ENCODE data around the gene STK24. TPM values are rescaled to one million over a fixed set of nuclear protein-coding genes. Genes with fewer than 3 reads are reported as not detected.
"Not testable (repeated sequence)": the region's sequence is repeated elsewhere in the genome, so short reads cannot be mapped to it uniquely, and the experiment has no call there.

STK24 gene
- total RNA-seq, 2 donors from 2014 or later = 55.8 to 63.2 TPM

GRCh38 chr13:98592362-98592732 is 15.4 kb upstream of the STK24 start:
- no peaks in the 10 kb centered on the region for H3K4me1 ChIP-seq
- no peaks in the 10 kb centered on the region for H3K27me3 ChIP-seq
- TF ChIP-seq CTCF (IDR thresholded peaks at IDR 0.05) = no peak
- H3K4me3 ChIP-seq = no peak overlapping the region
- DNase-seq (ENCODE audit: low spot score) = no peak
- H3K27ac ChIP-seq = no peak overlapping the region
- H3K36me3 ChIP-seq = no peaks in the 10 kb centered on the region
- H3K9me3 ChIP-seq = no peaks in the 10 kb centered on the region

- Histone ChIP-seq H3K9me3 (no peaks in the 10 kb centered on the region), H3K27me3 (no peaks in the 10 kb centered on the region), H3K36me3 (no peaks in the 10 kb centered on the region), H3K4me3 (no peak overlapping the region), H3K27ac (no peak overlapping the region), H3K4me1 (no peaks in the 10 kb centered on the region)
- DNase-seq (ENCODE audit: low spot score) = no peak
- no peak for TF ChIP-seq CTCF (IDR thresholded peaks at IDR 0.05)
Measured at GRCh38 chr13:98591721-98592361, 14.9 kb upstream of the STK24 start.

- not testable (repeated sequence) for H3K4me1 ChIP-seq; DNase-seq (ENCODE audit: low spot score); H3K27me3 ChIP-seq; H3K4me3 ChIP-seq; H3K27ac ChIP-seq; H3K9me3 ChIP-seq; H3K36me3 ChIP-seq
Measured at GRCh38 chr13:98590471-98590870, 13.6 kb upstream of the STK24 start.

GRCh38 chr13:98589516-98589915 is 12.6 kb upstream of the STK24 start:
- not testable (repeated sequence) for H3K4me3 ChIP-seq; H3K27me3 ChIP-seq; H3K9me3 ChIP-seq; H3K36me3 ChIP-seq; DNase-seq (ENCODE audit: low spot score); H3K27ac ChIP-seq
- peaks cover 0 to 14% of the 10 kb centered on the region in 2 donors for H3K4me1 ChIP-seq

GRCh38 chr13:98586400-98587345 is 9.8 kb upstream of the STK24 start:
- no peak for DNase-seq (ENCODE audit: low spot score)
- Histone ChIP-seq H3K9me3 (no peaks in the 10 kb centered on the region), H3K4me1 (peaks cover 0 to 23% of the 10 kb centered on the region in 2 donors), H3K27me3 (no peaks in the 10 kb centered on the region), H3K27ac (no peak overlapping the region), H3K4me3 (no peak overlapping the region), H3K36me3 (no peaks in the 10 kb centered on the region)
- no peak for TF ChIP-seq CTCF (IDR thresholded peaks at IDR 0.05)

- no peak overlapping the region for H3K27ac ChIP-seq
- no peaks in the 10 kb centered on the region for H3K9me3 ChIP-seq
- no peak overlapping the region for H3K4me3 ChIP-seq
- H3K36me3 ChIP-seq = no peaks in the 10 kb centered on the region
- H3K4me1 ChIP-seq = peaks cover 0 to 25% of the 10 kb centered on the region in 2 donors
- TF ChIP-seq CTCF (IDR thresholded peaks at IDR 0.05) = no peak
- no peak for DNase-seq (ENCODE audit: low spot score)
- H3K27me3 ChIP-seq = no peaks in the 10 kb centered on the region
Measured at GRCh38 chr13:98585946-98586345, 9.0 kb upstream of the STK24 start.

Measured in right atrium auricular region (tissue), 2 donors.